Ectodermal cell (in vitro differentiated cells): ENCODE measurements around the gene ATP2B3.

Experiments used
- H3K27ac ChIP-seq: 2 replicates; pipeline ENCODE4 v1.7.0; 2013; ENCODE audit warnings: mild to moderate bottlenecking, low read depth, low read length; ENCODE audit not compliant: insufficient read depth, poor library complexity, severe bottlenecking
- H3K27me3 ChIP-seq: 2 replicates; pipeline ENCODE4 v1.7.0; 2013; ENCODE audit warnings: mild to moderate bottlenecking, low read length; ENCODE audit not compliant: insufficient read depth, control insufficient read depth, poor library complexity, severe bottlenecking
- H3K36me3 ChIP-seq: one replicate; pipeline ENCODE4 v1.7.0; 2013; ENCODE audit warnings: low read length; ENCODE audit not compliant: control insufficient read depth, insufficient read depth
- H3K4me1 ChIP-seq: one replicate; pipeline ENCODE4 v1.7.0; 2013; ENCODE audit warnings: low read length; ENCODE audit not compliant: control insufficient read depth, insufficient read depth
- H3K4me3 ChIP-seq: 2 replicates; pipeline ENCODE4 v1.7.0; 2013; ENCODE audit warnings: low read depth, low read length, control low read depth; ENCODE audit not compliant: insufficient read depth
- H3K9me3 ChIP-seq: 2 replicates; pipeline ENCODE4 v1.7.0; 2013; ENCODE audit warnings: mild to moderate bottlenecking, low read length, moderate library complexity; ENCODE audit not compliant: control insufficient read depth
- WGBS, 2 experiments: methylation state at CpG; one replicate each; pipeline ENCODE4 v1.1.7; 2013; ENCODE audit warnings: missing lambda C conversion rate in 2 of 2; 5-methylcytosine and 5-hydroxymethylcytosine counted together

ATP2B3 gene

GRCh38 chrX:153517946-153518834, 748 bp downstream of the ATP2B3 start:
- no peaks in the 10 kb centered on the region for H3K4me1 ChIP-seq
- H3K4me3 ChIP-seq = no peak overlapping the region
- H3K27ac ChIP-seq = no peak overlapping the region
- no peaks in the 10 kb centered on the region for H3K36me3 ChIP-seq
- peaks cover 46% of the 10 kb centered on the region for H3K27me3 ChIP-seq
- H3K9me3 ChIP-seq = no peaks in the 10 kb centered on the region
- 5% methylated on average over 70 of the region's 70 CpGs for WGBS, 2 experiments

- Histone ChIP-seq H3K4me1 (no peaks in the 10 kb centered on the region), H3K27me3 (peaks cover 46% of the 10 kb centered on the region), H3K9me3 (no peaks in the 10 kb centered on the region), H3K27ac (no peak overlapping the region), H3K4me3 (no peak overlapping the region), H3K36me3 (no peaks in the 10 kb centered on the region)
- 80 to 81% methylated on average over 21 of the region's 21 CpGs for WGBS, 2 experiments
Measured at GRCh38 chrX:153519569-153520286, 2.3 kb downstream of the ATP2B3 start.

- Histone ChIP-seq H3K27ac (no peak overlapping the region), H3K27me3 (peaks cover 46% of the 10 kb centered on the region), H3K36me3 (no peaks in the 10 kb centered on the region), H3K4me3 (no peak overlapping the region), H3K9me3 (no peaks in the 10 kb centered on the region), H3K4me1 (no peaks in the 10 kb centered on the region)
- 85 to 90% methylated on average over 7 of the region's 7 CpGs for WGBS, 2 experiments
Measured at GRCh38 chrX:153520287-153520917, 3.0 kb downstream of the ATP2B3 start.

- H3K27me3 ChIP-seq = peaks cover 41% of the 10 kb centered on the region
- 77 to 81% methylated on average over 9 of the region's 9 CpGs for WGBS, 2 experiments
- H3K36me3 ChIP-seq = no peaks in the 10 kb centered on the region
- no peaks in the 10 kb centered on the region for H3K4me1 ChIP-seq
- no peaks in the 10 kb centered on the region for H3K9me3 ChIP-seq
- H3K4me3 ChIP-seq = no peak overlapping the region
- no peak overlapping the region for H3K27ac ChIP-seq
Measured at GRCh38 chrX:153521034-153521433, 3.6 kb downstream of the ATP2B3 start.

GRCh38 chrX:153522259-153522658, 4.8 kb downstream of the ATP2B3 start:
- H3K27me3 ChIP-seq = peaks cover 29% of the 10 kb centered on the region
- no peaks in the 10 kb centered on the region for H3K36me3 ChIP-seq
- no peak overlapping the region for H3K4me3 ChIP-seq
- H3K9me3 ChIP-seq = no peaks in the 10 kb centered on the region
- no peaks in the 10 kb centered on the region for H3K4me1 ChIP-seq
- no peak overlapping the region for H3K27ac ChIP-seq
- WGBS, 2 experiments = 68% methylated on average over 12 of the region's 12 CpGs

- 89 to 93% methylated on average over 2 to 4 of the region's 7 CpGs for WGBS, 2 experiments
- H3K36me3 ChIP-seq = no peaks in the 10 kb centered on the region
- H3K4me3 ChIP-seq = no peak overlapping the region
- no peak overlapping the region for H3K27ac ChIP-seq
- no peaks in the 10 kb centered on the region for H3K4me1 ChIP-seq
- peaks cover 19% of the 10 kb centered on the region for H3K27me3 ChIP-seq
- no peaks in the 10 kb centered on the region for H3K9me3 ChIP-seq
Measured at GRCh38 chrX:153523269-153523668, 5.8 kb downstream of the ATP2B3 start.

GRCh38 chrX:153524234-153524633, 6.8 kb downstream of the ATP2B3 start:
- Histone ChIP-seq H3K36me3 (no peaks in the 10 kb centered on the region), H3K27ac (no peak overlapping the region), H3K4me3 (no peak overlapping the region), H3K4me1 (no peaks in the 10 kb centered on the region), H3K27me3 (peaks cover 9% of the 10 kb centered on the region), H3K9me3 (no peaks in the 10 kb centered on the region)
- 89 to 97% methylated on average over 3 of the region's 3 CpGs for WGBS, 2 experiments

GRCh38 chrX:153525451-153525850, 8.0 kb downstream of the ATP2B3 start:
- 94 to 95% methylated on average over 6 of the region's 6 CpGs for WGBS, 2 experiments
- Histone ChIP-seq H3K9me3 (no peaks in the 10 kb centered on the region), H3K36me3 (no peaks in the 10 kb centered on the region), H3K27me3 (peaks cover 3% of the 10 kb centered on the region), H3K4me1 (no peaks in the 10 kb centered on the region), H3K4me3 (no peak overlapping the region), H3K27ac (no peak overlapping the region)

GRCh38 chrX:153526042-153526441, 8.6 kb downstream of the ATP2B3 start:
- no peaks in the 10 kb centered on the region for H3K36me3 ChIP-seq
- H3K27me3 ChIP-seq = peaks cover 3% of the 10 kb centered on the region
- H3K27ac ChIP-seq = no peak overlapping the region
- H3K9me3 ChIP-seq = no peaks in the 10 kb centered on the region
- no peak overlapping the region for H3K4me3 ChIP-seq
- no peaks in the 10 kb centered on the region for H3K4me1 ChIP-seq
- WGBS, 2 experiments = 82 to 93% methylated on average over 7 of the region's 7 CpGs

- no peak overlapping the region for H3K4me3 ChIP-seq
- H3K27me3 ChIP-seq = no peaks in the 10 kb centered on the region
- H3K9me3 ChIP-seq = no peaks in the 10 kb centered on the region
- no peaks in the 10 kb centered on the region for H3K36me3 ChIP-seq
- no peaks in the 10 kb centered on the region for H3K4me1 ChIP-seq
- WGBS, 2 experiments = 92 to 95% methylated on average over 10 of the region's 10 CpGs
- no peak overlapping the region for H3K27ac ChIP-seq
Measured at GRCh38 chrX:153526801-153527200, 9.4 kb downstream of the ATP2B3 start.
